WERI-Rb-1 (cell line): Measurements from ENCODE around the gene RARG.

Source experiments
- DNase-seq: peaks from one replicate; pipeline ENCODE4 v3.0.0-alpha.2; 2020
- H3K27ac ChIP-seq: fragments of 250-450 bp; sonication (Bioruptor Pico); 2 replicates; pipeline ENCODE4 v1.5.1; 2020; ENCODE audit warnings: mild to moderate bottlenecking, moderate library complexity
- H3K27me3 ChIP-seq: fragments of 250-450 bp; sonication (Bioruptor Pico); 2 replicates; pipeline ENCODE4 v1.5.1; 2021; ENCODE audit warnings: mild to moderate bottlenecking, low read depth, moderate library complexity; ENCODE audit not compliant: insufficient read depth, severe bottlenecking
- H3K36me3 ChIP-seq: fragments of 250-450 bp; sonication (Bioruptor Pico); 2 replicates; pipeline ENCODE4 v1.5.1; 2020; ENCODE audit warnings: mild to moderate bottlenecking, moderate library complexity
- H3K4me3 ChIP-seq: 2 replicates; pipeline ENCODE4 v1.5.1; 2011; ENCODE audit warnings: low read depth, mild to moderate bottlenecking, control low read depth, low read length
- H3K9me3 ChIP-seq: fragments of 250-450 bp; sonication (Bioruptor Pico); 2 replicates; pipeline ENCODE4 v1.5.1; 2021; ENCODE audit warnings: mild to moderate bottlenecking, moderate library complexity; ENCODE audit not compliant: severe bottlenecking
- TF ChIP-seq, protein P1 (sequence below): IDR thresholded peaks from 2 replicates; pipeline ENCODE4 v1.5.1; 2011; ENCODE audit warnings: low read depth, mild to moderate bottlenecking, control low read depth, inconsistent platforms, low read length

RARG gene

DNA sequence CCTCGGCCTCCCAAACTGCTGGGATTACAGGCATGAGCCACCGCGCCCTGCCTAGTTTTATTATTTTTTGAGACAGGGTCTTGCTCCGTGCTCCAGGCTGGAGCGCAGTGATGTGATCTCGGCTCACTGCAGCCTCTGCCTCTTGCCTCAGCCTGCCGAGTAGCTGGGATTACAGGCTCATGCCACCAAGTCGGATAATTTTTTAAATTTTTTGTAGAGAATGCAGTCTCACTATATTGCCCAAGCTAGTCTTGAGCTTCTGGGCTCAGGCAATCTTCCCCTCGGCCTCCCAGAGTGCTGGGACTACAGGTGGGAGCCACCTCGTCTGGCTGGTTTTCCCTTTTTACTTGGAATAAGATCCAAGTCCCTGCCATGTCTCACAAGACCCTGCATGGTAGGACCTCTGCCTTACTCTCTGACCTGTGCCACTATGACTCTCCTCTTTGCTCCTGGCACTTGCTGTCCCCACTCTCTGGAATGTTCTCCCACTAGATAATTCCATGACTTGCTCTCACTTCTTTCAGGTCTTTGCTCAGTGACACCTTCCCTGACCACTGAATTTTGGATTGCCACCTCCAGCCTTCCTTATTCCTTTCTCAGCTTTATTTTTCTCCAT, 7.7 kb upstream of the RARG start:
- Histone ChIP-seq H3K27ac (peak overlapping the region; percentile 27), H3K36me3 (no peaks in the 10 kb centered on the region), H3K4me3 (no peak overlapping the region), H3K27me3 (no peaks in the 10 kb centered on the region), H3K9me3 (no peaks in the 10 kb centered on the region)
- no peak for DNase-seq
- TF ChIP-seq, protein P1, sequence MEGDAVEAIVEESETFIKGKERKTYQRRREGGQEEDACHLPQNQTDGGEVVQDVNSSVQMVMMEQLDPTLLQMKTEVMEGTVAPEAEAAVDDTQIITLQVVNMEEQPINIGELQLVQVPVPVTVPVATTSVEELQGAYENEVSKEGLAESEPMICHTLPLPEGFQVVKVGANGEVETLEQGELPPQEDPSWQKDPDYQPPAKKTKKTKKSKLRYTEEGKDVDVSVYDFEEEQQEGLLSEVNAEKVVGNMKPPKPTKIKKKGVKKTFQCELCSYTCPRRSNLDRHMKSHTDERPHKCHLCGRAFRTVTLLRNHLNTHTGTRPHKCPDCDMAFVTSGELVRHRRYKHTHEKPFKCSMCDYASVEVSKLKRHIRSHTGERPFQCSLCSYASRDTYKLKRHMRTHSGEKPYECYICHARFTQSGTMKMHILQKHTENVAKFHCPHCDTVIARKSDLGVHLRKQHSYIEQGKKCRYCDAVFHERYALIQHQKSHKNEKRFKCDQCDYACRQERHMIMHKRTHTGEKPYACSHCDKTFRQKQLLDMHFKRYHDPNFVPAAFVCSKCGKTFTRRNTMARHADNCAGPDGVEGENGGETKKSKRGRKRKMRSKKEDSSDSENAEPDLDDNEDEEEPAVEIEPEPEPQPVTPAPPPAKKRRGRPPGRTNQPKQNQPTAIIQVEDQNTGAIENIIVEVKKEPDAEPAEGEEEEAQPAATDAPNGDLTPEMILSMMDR, result no peak

- Histone ChIP-seq H3K36me3 (no peaks in the 10 kb centered on the region), H3K9me3 (no peaks in the 10 kb centered on the region), H3K27me3 (no peaks in the 10 kb centered on the region), H3K27ac (peak overlapping the region; percentile 60), H3K4me3 (no peak overlapping the region)
- TF ChIP-seq, protein P1, result no peak
- no peak for DNase-seq
Measured at GRCh38 chr12:53236443-53237111, 4.6 kb upstream of the RARG start.

DNA sequence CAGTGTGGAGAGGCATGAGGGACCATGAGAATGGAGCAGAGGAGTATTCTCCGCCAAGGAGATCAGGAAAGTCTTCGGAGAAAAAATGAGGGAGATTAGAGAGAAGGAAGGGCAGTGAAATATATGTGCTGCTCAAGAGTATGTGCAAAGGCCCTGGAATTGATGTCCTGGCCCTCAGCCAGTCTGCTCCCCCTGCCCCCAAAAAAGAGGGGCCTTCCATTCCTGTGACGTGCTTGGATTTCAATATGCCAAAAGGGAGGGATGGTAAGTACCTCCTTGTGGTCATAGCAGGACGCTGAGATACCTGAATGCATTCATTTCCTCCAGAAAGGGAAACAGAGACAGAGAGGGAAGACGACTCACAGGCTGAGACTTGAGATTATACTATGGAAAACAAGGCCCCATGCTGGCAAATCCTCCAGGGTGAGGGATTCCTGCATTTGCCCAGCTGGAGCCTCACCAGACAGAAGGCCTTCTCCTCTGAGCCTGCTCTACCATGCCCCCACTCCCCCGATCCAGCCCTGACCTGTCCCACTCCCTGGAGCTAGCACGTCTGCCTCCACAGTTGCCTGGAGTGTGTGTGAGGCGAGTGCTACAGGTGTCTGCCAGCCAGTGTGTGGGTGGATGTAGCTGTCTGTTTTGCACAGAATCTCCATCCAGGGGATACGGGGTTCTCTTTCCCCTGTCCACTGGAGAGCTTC, 3.9 kb upstream of the RARG start:
- TF ChIP-seq, protein P1, result no peak
- Histone ChIP-seq H3K27me3 (no peaks in the 10 kb centered on the region), H3K9me3 (no peaks in the 10 kb centered on the region), H3K27ac (peak overlapping the region; percentile 60), H3K36me3 (no peaks in the 10 kb centered on the region), H3K4me3 (no peak overlapping the region)
- DNase-seq, result peak; percentile 87

- Histone ChIP-seq H3K27me3 (no peaks in the 10 kb centered on the region), H3K27ac (peak overlapping the region; percentile 60), H3K36me3 (no peaks in the 10 kb centered on the region), H3K9me3 (no peaks in the 10 kb centered on the region), H3K4me3 (no peak overlapping the region)
- TF ChIP-seq, protein P1, result no peak
- DNase-seq, result no peak
Measured at GRCh38 chr12:53235164-53235563, 3.2 kb upstream of the RARG start.

DNA sequence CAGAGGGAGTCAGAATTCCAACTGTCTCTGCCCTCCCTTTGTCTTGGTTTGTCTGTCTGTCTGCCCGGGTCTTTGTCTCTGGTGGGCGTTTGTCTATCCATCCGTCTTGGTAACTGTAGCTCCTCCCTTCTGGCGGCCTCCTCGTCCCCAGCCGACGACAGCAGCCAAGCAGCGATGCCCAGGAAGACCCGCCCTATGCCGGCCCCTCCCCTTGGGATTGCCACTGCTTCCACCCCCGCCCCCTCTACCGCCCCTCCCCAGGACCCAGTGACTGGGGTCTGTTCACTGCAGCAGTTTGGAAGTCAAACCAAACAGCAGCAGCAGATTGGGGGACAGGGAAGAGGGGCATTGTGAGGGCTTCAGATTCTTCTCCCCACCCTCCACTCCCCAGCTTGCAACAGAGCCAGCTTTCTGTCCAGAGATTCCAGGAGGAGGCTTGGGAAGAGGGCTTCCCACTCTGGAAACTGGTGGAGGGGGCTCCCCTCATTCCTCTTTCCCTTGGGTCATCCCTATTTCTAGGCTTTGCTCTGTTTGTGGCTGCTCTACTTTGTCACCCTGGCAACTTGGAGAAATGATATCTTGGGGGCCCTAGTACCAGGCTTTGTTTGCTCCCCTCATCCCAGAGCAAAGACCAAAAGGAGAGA, 2.4 kb upstream of the RARG start:
- no peaks in the 10 kb centered on the region for H3K9me3 ChIP-seq
- H3K27ac ChIP-seq, result no peak overlapping the region

More for the DNA sequence above, 2.4 kb upstream of the RARG start:
- Histone ChIP-seq H3K4me3 (no peak overlapping the region), H3K27me3 (no peaks in the 10 kb centered on the region), H3K36me3 (no peaks in the 10 kb centered on the region)
- DNase-seq, result peak; percentile 52
- TF ChIP-seq, protein P1, result no peak
